Ishikawa (cell line): Measurements from ENCODE around the gene CCL15.

Experiments
- CEBPB ChIP-seq: IDR thresholded peaks from 2 replicates; pipeline ENCODE4 v1.6.1; 2012
- CREB1 ChIP-seq: IDR thresholded peaks from 2 replicates; pipeline ENCODE4 v1.6.1; 2012; ENCODE audit warnings: low read depth
- EGR1 ChIP-seq: IDR thresholded peaks from 2 replicates; pipeline ENCODE4 v1.6.1; 2012
- EP300 ChIP-seq: IDR thresholded peaks from 2 replicates; pipeline ENCODE4 v1.6.1; 2012; ENCODE audit warnings: borderline replicate concordance
- MAX ChIP-seq: IDR thresholded peaks from 2 replicates; pipeline ENCODE4 v1.6.1; 2012
- NFIC ChIP-seq: IDR thresholded peaks from 2 replicates; pipeline ENCODE4 v1.6.1; 2012
- REST ChIP-seq: IDR thresholded peaks from 2 replicates; pipeline ENCODE4 v1.6.1; 2012; ENCODE audit warnings: low read depth, mild to moderate bottlenecking
- TAF1 ChIP-seq: IDR thresholded peaks from 2 replicates; pipeline ENCODE4 v1.6.1; 2012; ENCODE audit warnings: low read depth, mild to moderate bottlenecking
- TCF12 ChIP-seq: IDR thresholded peaks from 2 replicates; pipeline ENCODE4 v1.6.1; 2012; ENCODE audit warnings: low read depth
- TEAD4 ChIP-seq: IDR thresholded peaks from 2 replicates; pipeline ENCODE4 v1.6.1; 2012
- USF1 ChIP-seq: IDR thresholded peaks from 2 replicates; pipeline ENCODE4 v1.6.1; 2012
- YY1 ChIP-seq: IDR thresholded peaks from 2 replicates; pipeline ENCODE4 v1.6.1; 2012; ENCODE audit warnings: low read depth
- ZBTB7A ChIP-seq: IDR thresholded peaks from 2 replicates; pipeline ENCODE4 v1.6.1; 2012; ENCODE audit warnings: low read depth

GRCh38 chr17:36017799-36018198, 16.4 kb upstream of the CCL15 start, which contains the start of gene CCL23:
- TF ChIP-seq CEBPB (no peak), USF1 (no peak), CREB1 (no peak), TCF12 (no peak), EGR1 (no peak), TAF1 (no peak), ZBTB7A (no peak), EP300 (no peak), TEAD4 (no peak), MAX (no peak), REST (no peak), NFIC (no peak), YY1 (no peak)
